Activated CD4-positive, alpha-beta memory T cell treated with anti-CD3 and anti-CD28 coated beads, Interleukin-2, amount 10 ng/mL, durations not matched to agents 7 days and 5 days (primary cell): Measurements from ENCODE around the gene SS18L1. TPM values are rescaled to one million over a fixed set of nuclear protein-coding genes. Genes with fewer than 3 reads are reported as not detected.

Experiments
- total RNA-seq, 2 experiments: library from RNA; stranded (reverse); gene quantifications; one replicate each; pipeline ENCODE4 v1.2.3, GENCODE V29; 2021

SS18L1 gene
- total RNA-seq, 2 experiments from 2014 or later = 15.1 to 16.7 TPM

Other genes with a start within 250 kb of the SS18L1 start
- gene TAF4, start 77.9 kb upstream of the SS18L1 start, total RNA-seq = 10 to 100 TPM; 18.0 to 20.0 TPM
- gene LSM14B, start 21.3 kb upstream of the SS18L1 start, total RNA-seq = 10 to 100 TPM; 38.9 to 39.0 TPM
- gene PSMA7, start 375 bp upstream of the SS18L1 start, total RNA-seq = 100 to 1,000 TPM; 243 to 246 TPM
- gene MTG2, start 39.3 kb downstream of the SS18L1 start, total RNA-seq = 10 to 100 TPM; 25.6 to 27.2 TPM
- gene HRH3, start 76.5 kb downstream of the SS18L1 start, total RNA-seq = not detected
- 10 to 100 TPM; 40.3 to 40.6 TPM for gene OSBPL2, start 94.8 kb downstream of the SS18L1 start, total RNA-seq
- 10 to 100 TPM; 90.1 to 91.0 TPM for gene ADRM1, start 159.2 kb downstream of the SS18L1 start, total RNA-seq
- gene LAMA5, start 223.5 kb downstream of the SS18L1 start, total RNA-seq = under 1 TPM; 0.33 to 0.63 TPM
- 1,000 to 10,000 TPM; 1,751 to 1,764 TPM for gene RPS21, start 243.3 kb downstream of the SS18L1 start, total RNA-seq